Rectal smooth muscle tissue (tissue), 1 donor: ENCODE data around the gene GPX7.

Experiments
- H3K27ac ChIP-seq: one replicate; pipeline ENCODE4 v1.7.0; 2013; ENCODE audit warnings: low read depth, low read length, inconsistent platforms
- H3K27me3 ChIP-seq: one replicate; pipeline ENCODE4 v1.7.0; 2013; ENCODE audit warnings: low read length; ENCODE audit not compliant: control insufficient read depth, insufficient read depth
- H3K36me3 ChIP-seq: one replicate; pipeline ENCODE4 v1.7.0; 2013; ENCODE audit warnings: low read length; ENCODE audit not compliant: control insufficient read depth, insufficient read depth
- H3K4me1 ChIP-seq: one replicate; pipeline ENCODE4 v1.7.0; 2013; ENCODE audit warnings: low read length; ENCODE audit not compliant: control insufficient read depth, insufficient read depth
- H3K4me3 ChIP-seq: one replicate; pipeline ENCODE4 v1.7.0; 2013; ENCODE audit warnings: low read length
- H3K9ac ChIP-seq: one replicate; pipeline ENCODE4 v1.7.0; 2013; ENCODE audit warnings: low read length

Gene GPX7

GRCh38 chr1:52601991-52602855, at the start of gene GPX7:
Gene GPX7, plus strand, starts transcription at chr1:52602371. Its CDS starts 39 bp downstream, at chr1:52602410.
- peak within 1 kb of the TSS; percentile 61 for H3K9ac ChIP-seq
- H3K27ac ChIP-seq = peak within 1 kb of the TSS; percentile 85
- peak within 1 kb of the TSS; percentile 67 for H3K4me3 ChIP-seq
- H3K27me3 ChIP-seq = no peaks in the 10 kb centered on the region
- peaks cover 3% of the 10 kb centered on the region for H3K36me3 ChIP-seq
- H3K4me1 ChIP-seq = peaks cover 21% of the 10 kb centered on the region

- peak within 1 kb of the TSS; percentile 83 for H3K4me3 ChIP-seq
- H3K27me3 ChIP-seq = no peaks in the 10 kb centered on the region
- no peaks in the 10 kb centered on the region for H3K36me3 ChIP-seq
- peak within 1 kb of the TSS; percentile 95 for H3K9ac ChIP-seq
- H3K4me1 ChIP-seq = peaks cover 8% of the 10 kb centered on the region
- peak within 1 kb of the TSS; percentile 79 for H3K27ac ChIP-seq
Observed at GRCh38 chr1:52552505-52553361, 49.4 kb upstream of the GPX7 start, which contains the start of gene TUT4. Gene TUT4, minus strand, starts transcription at chr1:52553092. Its CDS starts 26,812 bp downstream, at chr1:52526280.

- peak overlapping the region; percentile 83 for H3K4me3 ChIP-seq
- peaks cover 8% of the 10 kb centered on the region for H3K4me1 ChIP-seq
- peak overlapping the region; percentile 79 for H3K27ac ChIP-seq
- no peaks in the 10 kb centered on the region for H3K27me3 ChIP-seq
- no peaks in the 10 kb centered on the region for H3K36me3 ChIP-seq
- H3K9ac ChIP-seq = peak overlapping the region; percentile 78
Observed at GRCh38 chr1:52553362-52554266, 48.6 kb upstream of the GPX7 start.

GRCh38 chr1:52554267-52554640, 47.9 kb upstream of the GPX7 start:
- no peak overlapping the region for H3K9ac ChIP-seq
- H3K27me3 ChIP-seq = no peaks in the 10 kb centered on the region
- peaks cover 8% of the 10 kb centered on the region for H3K4me1 ChIP-seq
- H3K36me3 ChIP-seq = no peaks in the 10 kb centered on the region
- H3K27ac ChIP-seq = peak overlapping the region; percentile 16
- peak overlapping the region; percentile 83 for H3K4me3 ChIP-seq

- Histone ChIP-seq H3K27me3 (no peaks in the 10 kb centered on the region), H3K27ac (no peak overlapping the region), H3K9ac (no peak overlapping the region), H3K4me3 (no peak overlapping the region), H3K4me1 (peaks cover 8% of the 10 kb centered on the region), H3K36me3 (no peaks in the 10 kb centered on the region)
Observed at GRCh38 chr1:52554756-52555155, 47.4 kb upstream of the GPX7 start.

GRCh38 chr1:52556641-52557360, 45.4 kb upstream of the GPX7 start:
- Histone ChIP-seq H3K36me3 (no peaks in the 10 kb centered on the region), H3K4me1 (peaks cover 8% of the 10 kb centered on the region), H3K9ac (no peak overlapping the region), H3K27me3 (no peaks in the 10 kb centered on the region), H3K4me3 (no peak overlapping the region), H3K27ac (no peak overlapping the region)

- H3K4me3 ChIP-seq = no peak overlapping the region
- H3K27ac ChIP-seq = no peak overlapping the region
- no peak overlapping the region for H3K9ac ChIP-seq
- H3K27me3 ChIP-seq = no peaks in the 10 kb centered on the region
- H3K4me1 ChIP-seq = peaks cover 7% of the 10 kb centered on the region
- H3K36me3 ChIP-seq = no peaks in the 10 kb centered on the region
Observed at GRCh38 chr1:52558941-52559340, 43.2 kb upstream of the GPX7 start.

GRCh38 chr1:52559875-52560274, 42.3 kb upstream of the GPX7 start:
- H3K4me1 ChIP-seq = no peaks in the 10 kb centered on the region
- H3K27me3 ChIP-seq = no peaks in the 10 kb centered on the region
- H3K36me3 ChIP-seq = no peaks in the 10 kb centered on the region
- no peak overlapping the region for H3K27ac ChIP-seq
- H3K9ac ChIP-seq = no peak overlapping the region
- no peak overlapping the region for H3K4me3 ChIP-seq

- H3K27ac ChIP-seq = no peak overlapping the region
- H3K36me3 ChIP-seq = no peaks in the 10 kb centered on the region
- no peaks in the 10 kb centered on the region for H3K4me1 ChIP-seq
- no peak overlapping the region for H3K9ac ChIP-seq
- H3K4me3 ChIP-seq = no peak overlapping the region
- no peaks in the 10 kb centered on the region for H3K27me3 ChIP-seq
Observed at GRCh38 chr1:52562766-52563165, 39.4 kb upstream of the GPX7 start.

- H3K36me3 ChIP-seq = no peaks in the 10 kb centered on the region
Observed at GRCh38 chr1:52567943-52568342, 34.2 kb upstream of the GPX7 start.

GRCh38 chr1:52569449-52570210, 32.5 kb upstream of the GPX7 start:
- Histone ChIP-seq H3K9ac (no peak overlapping the region), H3K27ac (no peak overlapping the region), H3K4me3 (no peak overlapping the region), H3K36me3 (no peaks in the 10 kb centered on the region), H3K4me1 (peaks cover 4% of the 10 kb centered on the region), H3K27me3 (no peaks in the 10 kb centered on the region)

More at GRCh38 chr1:52567943-52568342, 34.2 kb upstream of the GPX7 start:
- H3K27me3 ChIP-seq = no peaks in the 10 kb centered on the region
- H3K27ac ChIP-seq = no peak overlapping the region
- no peak overlapping the region for H3K9ac ChIP-seq
- no peak overlapping the region for H3K4me3 ChIP-seq
- no peaks in the 10 kb centered on the region for H3K4me1 ChIP-seq
